Occipital lobe (tissue), 2 donors: ENCODE data around the gene CLIC6. TPM values are rescaled to one million over a fixed set of nuclear protein-coding genes. Genes with fewer than 3 reads are reported as not detected.

Experiments used
- DNase-seq: peaks from one replicate; lab custom pipeline; 2025; lab: John Stamatoyannopoulos, UW
- total RNA-seq: library from RNA; depleted of rRNA; stranded (reverse); fragments of >200 nt; gene quantifications from one replicate; pipeline ENCODE4 v1.2.3, GENCODE V29; 2014

Gene CLIC6
- 0.31 TPM for total RNA-seq

DNA sequence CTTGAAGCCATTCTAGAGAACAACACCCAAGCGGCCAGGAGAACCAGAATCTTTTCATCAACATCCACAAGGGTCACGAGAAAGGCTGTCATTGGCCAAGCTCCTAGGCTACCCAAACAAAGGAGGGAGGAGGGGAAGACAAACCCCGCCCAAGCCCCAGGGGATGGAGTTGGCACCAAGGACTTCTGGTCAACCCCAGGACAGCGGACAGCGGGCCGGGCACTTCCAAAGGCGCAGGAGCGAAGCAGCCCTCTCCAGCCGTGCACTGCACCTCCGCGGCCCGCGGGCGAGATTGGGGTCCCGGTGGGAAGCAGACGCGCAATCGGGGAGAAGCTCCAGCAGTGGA, at the start of gene CLIC6:
Gene CLIC6, plus strand, starts transcription at position 192 of the 346 bp plus-strand sequence. CDS start 395 bp downstream, outside the sequence.
- DNase-seq = no peak

DNA sequence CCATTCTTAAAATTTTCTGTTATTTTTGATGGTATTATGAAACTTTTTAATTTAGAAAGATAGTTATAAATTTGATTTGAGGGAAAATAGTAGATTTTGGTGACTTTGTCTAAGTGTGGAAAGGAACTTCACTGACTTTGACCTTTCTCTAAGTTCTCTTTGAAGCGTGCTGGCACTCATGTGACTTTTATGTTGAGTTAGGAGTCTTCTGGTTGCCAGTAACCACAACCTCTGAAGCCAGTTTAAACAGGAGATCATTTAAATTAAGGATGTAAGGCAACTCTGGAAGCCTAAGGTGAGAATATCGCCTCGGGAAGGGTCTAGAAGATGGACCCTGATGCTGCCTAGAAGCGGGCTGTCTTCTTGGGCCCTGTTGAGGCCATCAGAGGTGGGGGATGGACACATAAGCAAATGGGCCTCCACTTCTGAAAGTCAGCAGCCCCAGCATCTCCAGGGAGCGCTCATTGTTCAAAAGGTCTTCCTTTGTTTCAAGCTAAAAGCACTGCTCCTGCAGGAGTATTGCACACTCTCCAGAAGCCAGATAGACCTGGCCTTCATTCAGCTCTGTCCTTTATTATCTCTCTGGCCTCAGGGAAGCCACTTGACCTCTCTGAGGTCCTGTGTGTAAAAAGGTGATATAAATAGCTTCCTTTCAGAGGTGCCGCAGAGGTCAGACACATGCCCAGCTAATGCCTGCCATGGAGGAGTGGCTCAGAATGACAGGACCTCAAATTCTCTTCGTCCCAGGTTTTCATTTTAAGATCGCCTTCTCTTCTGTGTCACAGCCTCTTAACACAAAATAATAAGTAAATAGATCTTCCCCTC, 48.7 kb upstream of the CLIC6 start:
- no peak for DNase-seq

DNA sequence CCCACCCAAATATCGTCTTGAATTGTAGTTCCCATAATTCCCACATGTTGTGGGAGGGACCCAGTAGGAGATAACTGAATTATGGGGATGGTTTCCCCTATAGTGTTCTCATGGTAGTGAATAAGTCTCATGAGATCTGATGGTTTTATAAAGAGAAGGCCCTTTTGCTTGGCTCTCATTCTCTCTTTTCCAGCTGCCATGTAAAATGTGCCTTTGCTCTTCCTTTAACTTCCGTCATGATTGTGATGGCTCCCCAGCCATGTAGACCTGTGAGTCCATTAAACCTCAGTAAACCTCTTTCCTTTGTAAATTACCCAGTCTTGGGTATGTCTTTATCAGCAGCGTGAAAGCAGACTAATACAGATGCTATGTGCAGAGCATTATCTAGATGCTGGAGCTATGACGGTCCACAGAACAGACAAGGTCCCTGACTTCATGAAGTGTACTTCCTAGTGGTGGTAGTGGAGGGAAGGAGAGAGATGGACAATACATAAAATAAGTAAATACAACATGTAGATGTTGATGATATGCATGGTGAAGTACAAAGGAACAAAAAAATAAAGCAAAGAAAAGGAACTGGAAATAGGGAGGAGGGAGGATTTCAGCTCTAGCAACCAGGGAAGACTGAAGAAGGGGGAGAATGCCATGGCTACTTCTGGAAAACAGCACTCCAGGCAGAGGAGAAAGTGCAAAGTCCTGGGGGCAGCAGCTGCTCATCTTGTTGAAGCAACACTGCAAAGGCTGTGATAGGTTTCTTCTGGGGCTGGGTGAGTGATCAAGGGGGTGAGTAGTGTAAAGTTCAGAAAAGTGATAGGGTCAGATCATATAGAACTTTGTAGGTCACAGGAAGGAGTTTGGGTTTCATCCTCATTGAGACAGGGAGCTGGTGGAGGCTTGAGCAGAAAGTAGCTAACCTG, 47.1 kb upstream of the CLIC6 start:
- no peak for DNase-seq

DNA sequence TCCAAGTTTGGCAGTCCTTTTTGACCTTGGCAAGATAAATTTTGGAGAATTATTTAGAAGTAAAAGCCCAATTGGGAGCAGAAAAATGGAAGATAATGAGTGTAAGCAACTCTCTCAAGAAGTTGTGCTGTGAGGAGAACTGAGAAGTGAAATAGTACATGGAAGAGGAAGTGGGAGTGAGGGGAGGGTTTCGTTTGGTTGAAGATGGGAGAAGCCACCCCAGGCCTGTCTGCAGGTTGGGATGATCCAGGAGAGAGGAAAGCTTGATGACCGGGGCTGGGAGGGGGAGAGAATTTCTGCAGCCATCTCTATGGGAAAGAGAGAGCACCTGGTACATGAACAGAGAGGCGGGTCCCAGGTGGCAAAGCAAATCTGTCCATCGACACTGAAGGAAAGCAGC, 45.3 kb upstream of the CLIC6 start:
- no peak for DNase-seq

DNA sequence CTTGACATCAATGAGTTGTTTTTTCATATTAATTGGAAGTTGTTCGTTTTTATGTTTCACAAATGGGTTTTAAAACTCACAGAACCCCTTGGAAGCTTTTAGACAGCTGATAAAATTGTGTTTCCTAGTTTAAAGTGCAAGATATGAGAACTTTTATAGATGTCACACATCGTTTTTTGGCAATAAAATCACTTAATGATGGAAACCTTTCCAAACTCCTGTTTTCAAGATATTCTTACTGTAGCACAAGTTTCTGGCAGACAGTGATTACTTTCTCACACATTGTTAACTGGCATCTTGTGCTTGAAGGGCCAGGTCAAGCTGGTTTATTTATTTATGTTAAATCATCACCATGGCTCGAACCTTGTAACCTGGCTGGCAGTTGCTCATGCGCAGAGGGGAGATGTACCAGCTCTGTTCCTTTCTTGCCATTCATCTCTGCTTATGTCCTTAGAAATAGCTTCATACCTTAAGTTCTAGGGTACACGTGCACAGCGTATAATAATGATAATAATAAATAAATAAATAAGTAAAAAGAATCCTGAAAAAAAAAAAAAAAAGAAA, 43.7 kb upstream of the CLIC6 start:
- no peak for DNase-seq

DNA sequence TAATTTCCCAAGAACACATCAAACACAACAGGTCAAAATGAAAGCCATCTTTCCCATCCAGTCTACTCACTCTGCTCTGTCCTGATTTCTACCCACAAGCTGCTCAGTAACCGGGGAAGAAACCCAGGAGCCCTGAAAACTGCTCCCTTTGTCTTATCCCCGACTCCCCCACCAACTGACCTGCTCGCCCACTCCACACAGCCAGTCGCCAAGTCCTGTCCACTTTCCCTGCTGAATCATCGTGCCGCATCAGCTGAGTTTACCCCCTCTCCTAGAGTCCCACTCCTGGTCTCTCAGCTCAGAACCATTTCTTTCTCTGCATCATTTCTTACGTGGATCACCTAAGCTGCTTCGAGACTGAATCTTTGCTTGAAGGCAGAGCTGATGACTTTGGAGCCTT, 42.7 kb upstream of the CLIC6 start:
- no peak for DNase-seq

DNA sequence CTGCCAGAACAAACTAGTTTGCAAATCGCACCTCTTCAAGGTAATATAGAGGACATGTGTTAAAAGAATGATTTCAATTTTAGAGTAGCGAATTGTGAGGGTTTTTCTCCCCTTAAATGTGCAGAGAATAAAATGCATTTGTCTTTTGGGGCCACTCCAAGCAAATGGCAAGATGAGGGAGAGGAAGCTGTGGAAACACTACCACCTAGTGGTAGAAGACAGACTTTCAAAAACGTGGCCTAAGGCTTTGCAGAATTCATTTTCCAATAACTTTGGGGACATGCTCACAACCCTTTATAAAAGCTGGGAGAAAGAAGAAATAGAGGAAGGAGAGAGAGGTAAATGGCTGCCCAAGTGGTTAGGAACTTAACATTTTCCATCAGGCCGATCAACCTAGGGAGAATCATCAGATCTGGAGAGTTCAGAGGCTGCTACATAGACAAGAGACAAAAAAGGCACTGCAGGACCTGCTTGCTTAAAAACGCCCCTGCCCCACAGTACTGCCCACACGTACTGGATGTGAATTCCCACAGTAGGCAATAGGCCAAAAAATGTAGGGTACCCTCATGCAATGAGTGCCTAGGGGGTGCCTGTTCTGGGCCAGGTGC, 38.2 kb upstream of the CLIC6 start:
- DNase-seq = no peak

DNA sequence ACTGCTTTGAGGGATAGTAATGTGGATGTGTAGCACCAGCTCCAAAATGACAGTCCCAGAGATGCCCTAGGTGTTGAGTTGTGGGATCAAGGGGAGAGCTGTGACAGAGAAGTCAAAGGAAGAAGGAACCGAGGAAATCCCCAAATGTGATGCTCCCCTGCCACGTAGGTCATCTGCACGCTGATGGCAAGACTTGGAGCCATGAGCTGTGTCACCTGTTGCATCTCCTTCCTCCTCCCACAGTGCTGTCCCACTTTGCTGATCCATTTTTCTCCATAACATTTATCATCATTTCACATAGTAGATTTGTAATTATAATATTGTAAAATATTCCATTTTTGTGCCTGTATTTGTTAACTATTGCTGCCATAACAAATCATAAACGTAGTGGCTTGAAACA, 36.3 kb upstream of the CLIC6 start:
- DNase-seq = no peak

DNA sequence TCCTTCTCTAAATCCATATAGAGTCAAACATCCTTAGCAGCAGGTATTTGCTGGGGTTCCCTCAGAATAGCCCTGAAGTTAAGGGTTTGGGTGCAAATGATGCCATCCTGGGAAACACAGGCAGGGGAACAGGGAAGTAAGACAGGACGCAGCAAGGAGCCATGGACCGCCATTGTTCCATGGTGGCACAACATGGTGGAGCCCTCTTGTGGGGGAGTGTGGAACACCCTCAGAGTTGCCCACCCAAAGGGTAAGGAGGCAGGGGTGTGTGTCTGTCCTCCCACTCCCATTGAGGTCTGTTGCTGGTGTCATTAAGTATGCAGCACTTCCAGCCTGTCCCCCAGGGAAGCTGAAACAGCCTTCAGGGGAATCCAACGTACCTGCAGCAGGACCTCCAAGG, 33.5 kb upstream of the CLIC6 start:
- DNase-seq = no peak

DNA sequence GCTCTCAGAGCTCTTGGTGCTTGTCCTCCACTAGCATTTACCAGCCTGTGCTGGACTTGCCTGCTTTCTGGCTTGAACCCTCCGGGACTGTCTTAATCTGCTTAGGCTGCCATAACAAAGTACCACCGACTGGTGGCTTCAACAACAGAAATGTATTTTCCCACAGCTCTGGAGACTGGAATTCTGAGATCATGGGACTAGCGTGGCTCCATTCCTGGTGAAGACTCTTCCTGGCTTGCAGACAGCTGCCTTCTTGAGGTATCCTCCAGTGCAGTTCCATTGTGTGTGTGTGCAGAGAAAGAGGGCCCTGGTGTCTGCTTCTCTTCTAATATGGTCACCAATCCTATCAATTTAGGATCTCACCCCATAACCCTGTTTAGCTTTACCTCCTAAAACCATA, 31.8 kb upstream of the CLIC6 start:
- no peak for DNase-seq

DNA sequence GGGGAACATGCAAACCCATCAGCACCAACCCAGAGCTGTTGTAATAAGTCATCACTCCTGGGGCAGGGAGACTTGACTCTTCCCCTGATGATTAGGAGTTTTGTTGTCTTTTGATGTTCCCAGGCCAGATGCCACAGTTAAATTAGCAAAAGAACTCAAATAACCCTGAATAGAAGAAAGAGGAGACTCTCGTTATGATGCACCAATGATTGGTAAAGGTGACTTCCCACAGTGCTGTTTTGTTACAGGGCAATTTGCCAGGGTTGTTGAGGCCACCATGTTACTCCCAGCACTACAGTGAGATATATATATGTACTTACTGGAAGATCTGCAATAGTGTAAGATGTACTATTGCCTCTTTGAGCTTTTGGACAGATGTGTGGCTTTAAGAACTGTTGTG, 29.5 kb upstream of the CLIC6 start:
- no peak for DNase-seq

DNA sequence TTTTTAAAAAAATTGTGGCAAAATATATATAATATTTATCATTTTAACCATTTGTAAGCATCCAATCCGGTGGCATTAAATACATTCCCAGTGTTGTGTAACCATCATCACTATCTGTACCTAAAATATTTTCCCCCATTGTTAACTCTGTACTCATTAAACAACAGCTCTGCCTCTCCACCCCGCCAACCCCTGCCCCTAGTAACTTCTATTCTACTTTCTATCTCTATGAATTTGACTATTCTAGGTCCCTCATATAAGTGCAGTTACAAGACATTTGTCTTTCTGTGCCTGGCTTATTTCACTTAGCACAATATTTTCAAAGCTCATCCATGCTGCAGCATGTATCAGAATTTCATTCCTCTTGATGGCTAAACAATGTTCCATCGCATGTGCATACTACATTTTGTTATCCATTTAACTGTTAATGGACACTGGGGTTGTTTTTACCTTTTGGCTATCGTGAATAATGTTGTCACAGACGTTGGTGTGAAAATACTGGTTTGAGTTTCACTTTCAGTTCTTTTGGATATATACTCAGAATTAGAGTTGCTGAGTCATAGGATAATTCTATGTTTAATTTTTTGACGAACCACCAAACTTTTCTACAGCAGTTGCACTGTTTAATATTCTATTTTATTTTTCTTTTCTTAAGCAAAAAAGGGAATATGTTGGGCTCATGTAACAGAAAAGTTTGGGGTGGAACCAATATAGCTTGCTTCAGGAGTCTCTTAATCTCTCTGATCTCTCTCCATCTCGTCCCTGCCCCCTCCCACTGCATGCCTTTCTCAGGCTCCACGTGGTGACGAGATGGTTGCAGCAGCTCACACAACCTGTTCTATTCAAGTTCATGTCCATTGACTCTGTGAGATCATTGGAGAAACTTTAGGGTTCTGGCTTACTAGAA, 28.7 kb upstream of the CLIC6 start:
- no peak for DNase-seq

DNA sequence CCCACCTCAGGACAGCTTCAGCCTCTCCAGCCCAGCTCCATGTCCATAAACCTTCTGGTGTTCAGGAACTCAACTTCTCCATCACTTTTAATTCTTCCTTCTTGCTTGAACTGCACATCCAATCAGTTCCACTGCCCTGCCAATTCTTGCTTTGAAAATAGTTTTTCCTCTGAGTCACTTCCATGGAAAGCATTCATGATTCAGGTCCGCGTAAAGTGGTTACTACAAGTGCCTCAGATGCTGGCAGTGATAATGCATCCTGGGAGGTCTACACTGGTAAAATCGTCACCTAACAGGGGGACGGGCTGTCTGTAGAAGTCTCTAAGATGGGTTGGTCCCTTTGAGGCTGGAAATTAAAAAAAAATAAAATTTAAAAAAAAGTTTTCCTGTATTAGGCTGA, 27.9 kb upstream of the CLIC6 start:
- no peak for DNase-seq

DNA sequence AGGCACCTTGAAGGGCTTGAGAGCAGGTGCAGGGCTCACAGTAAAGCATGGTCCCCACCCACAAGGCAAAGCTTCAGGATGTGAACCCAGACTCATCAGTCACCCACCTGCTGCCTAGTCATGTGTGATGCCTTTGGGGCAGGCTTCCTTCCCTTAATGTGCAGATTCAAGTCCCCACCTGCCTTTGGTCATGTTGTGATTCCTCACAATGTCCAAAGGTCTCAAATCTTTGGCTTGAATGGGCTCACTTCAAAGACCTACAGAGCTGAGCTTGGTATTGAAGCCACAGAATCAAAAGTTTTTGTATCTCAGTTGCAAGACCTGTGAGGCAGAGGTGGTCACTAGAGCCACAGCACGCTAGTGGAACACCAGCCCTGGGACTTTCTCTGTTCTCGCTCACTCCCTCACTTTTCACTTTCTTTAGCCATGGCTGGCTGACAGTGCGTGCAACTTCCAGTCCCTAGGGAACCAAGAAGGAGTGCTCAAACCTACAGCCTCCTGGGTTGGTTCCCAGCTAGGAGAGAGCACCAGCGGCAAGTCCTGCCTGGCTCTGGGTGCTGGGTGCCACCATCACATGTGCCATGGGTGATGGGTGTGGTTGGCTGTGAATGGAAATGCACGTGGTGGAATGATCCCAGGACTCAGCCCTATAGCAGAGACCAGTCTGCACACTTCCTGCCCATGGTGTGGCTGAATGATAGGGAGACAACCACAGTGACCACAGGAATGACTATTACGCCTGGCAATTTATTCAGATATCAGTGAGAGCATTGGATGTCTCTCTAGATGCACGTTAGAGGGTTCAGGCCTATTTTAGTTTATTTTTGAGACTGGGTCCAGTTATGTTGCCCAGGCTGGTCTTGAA, 26.4 kb upstream of the CLIC6 start:
- no peak for DNase-seq

DNA sequence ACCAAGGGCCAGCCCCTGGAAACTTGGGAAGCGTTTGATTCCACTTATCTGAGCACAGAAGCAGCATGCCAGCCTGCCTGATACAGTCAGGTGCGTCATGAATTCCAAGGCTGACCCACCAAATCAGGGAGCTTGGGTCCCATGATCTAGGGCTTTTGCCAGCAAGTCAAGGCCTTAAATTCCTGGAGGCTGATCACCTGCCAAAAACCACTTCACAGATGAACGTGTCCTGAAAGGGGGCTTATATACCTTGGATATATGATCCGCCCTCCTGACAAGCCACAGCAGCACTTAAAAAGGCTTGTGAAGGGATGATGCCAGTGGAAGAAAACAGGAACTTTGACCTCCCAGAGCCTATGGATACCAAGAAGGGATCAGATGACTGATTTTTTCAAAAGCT, 24.0 kb upstream of the CLIC6 start:
- no peak for DNase-seq

DNA sequence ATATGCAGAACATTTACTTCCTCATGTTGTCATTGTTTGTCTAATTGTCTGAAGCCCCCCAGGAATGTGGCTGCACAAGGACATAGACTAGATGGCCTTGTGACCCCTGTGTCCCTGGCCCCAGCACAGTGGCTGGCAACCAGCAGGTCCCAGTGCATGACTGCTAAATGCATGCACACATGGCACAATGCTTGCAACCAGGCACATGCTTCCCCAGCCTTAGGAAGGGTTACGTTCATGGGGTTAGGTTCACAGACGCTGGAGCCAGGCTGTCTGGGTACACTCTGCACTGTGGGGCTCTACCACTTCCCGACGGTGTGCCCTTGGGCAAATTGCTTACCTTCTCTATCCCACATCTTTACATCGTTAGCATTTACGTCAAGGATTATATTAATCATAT, 21.2 kb upstream of the CLIC6 start:
- DNase-seq = no peak

DNA sequence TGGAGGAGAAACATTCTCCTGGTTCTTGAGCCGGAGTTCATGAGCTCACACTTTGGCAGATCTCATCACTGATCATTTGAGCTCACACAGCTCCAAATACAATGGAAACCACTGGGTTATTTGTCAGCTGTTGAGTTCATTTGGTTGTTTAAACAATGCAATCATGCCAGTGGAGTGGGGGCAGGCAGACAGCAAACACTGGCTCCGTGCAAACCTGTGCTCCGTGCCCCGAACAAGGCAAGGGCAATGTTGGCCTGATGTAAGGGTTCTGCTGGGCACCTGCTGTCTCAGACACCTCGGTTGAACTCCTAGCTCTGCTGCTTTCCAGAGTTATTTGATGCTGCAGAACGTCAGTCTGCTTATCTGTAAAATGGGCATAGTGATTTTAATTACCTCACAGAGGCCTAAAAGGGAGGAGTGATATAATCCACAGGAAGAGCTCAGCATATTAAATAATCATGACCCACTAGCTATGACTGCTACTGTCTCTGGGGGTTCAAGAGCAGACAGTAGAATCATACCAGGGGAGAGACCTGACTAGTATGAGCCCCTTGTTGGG, 20.0 kb upstream of the CLIC6 start:
- DNase-seq = no peak

DNA sequence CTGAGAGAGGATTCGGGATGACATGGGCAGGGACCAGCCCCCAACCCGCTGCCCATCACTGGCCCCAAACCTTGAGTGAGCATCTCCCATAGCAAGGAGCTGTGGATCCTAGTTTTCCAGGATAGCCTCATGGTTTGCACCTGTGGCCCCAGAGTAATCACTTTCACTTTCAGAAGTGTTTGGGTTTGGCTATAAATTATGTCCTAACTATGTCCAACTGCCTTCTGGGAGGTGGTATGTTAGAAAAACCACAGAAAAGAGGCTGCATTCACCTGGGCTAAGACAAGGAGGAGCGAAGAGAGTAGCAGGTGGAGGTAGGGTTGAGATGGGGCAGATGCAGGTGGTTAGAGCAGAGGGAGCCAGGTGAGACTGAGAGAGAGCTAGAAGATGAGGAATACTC, 19.4 kb upstream of the CLIC6 start:
- no peak for DNase-seq

DNA sequence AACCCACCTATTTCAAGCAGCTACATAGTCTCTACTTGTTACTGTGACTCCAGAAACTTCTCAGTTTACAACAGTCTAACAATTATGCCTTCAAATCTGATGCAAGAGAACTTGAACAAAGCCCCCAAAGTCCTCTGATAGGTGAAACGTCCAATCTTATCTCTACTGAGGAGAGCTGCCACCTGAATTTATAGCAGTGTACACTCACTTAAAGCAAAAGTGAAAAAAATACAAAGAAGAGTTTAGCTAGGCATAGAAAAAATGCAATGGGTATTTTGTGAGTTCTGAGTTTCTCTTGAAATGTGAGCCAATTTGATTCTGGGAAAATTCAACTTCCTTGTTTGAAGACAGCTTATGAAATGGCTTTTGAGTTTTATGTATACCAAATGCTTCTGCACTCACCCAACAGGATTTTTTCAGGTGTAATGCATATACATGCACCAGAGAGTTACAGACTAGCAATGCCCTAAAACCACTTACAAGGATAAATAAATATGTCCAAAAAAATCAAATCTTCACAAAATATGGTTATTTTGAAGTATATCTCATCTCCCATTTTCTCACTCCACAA, 17.8 kb upstream of the CLIC6 start:
- DNase-seq = no peak
